HepG2 (cell line): ENCODE results near the gene CPSF4. TPM values are rescaled to one million over a fixed set of nuclear protein-coding genes. Genes with fewer than 3 reads are reported as not detected.
A peak's percentile ranks its signal among the peaks of the same experiment; 100 is the strongest.

ENCODE experiments used
- ATAC-seq: fragments of 200-7000 bp; cut with Tn5 transposase; 3 replicates; pipeline ENCODE4 v1.9.1; 2020; ENCODE audit warnings: mild to moderate bottlenecking, moderate library complexity
- BruUV-seq: library from RNA; stranded (reverse); fragments of 400-500 nt; replicated peaks from 2 replicates; lab custom pipeline; 2021; lab: Mats Ljungman, UMichigan
- CTCF ChIA-PET: fragments of 300-600 bp; formaldehyde crosslinking; extraction: SDS; loops from one replicate; lab custom pipeline; 2021; ENCODE audit warnings: low total read pairs, inconsistent platforms, low intra/inter-chr PET ratio; lab: Yijun Ruan, JAX
- POLR2A ChIA-PET: fragments of 350-600 bp; sonication (Branson Sonifier 250); formaldehyde crosslinking; loops from one replicate; lab custom pipeline; 2020; ENCODE audit warnings: antibody characterized with exemption, inconsistent platforms; lab: Yijun Ruan, JAX
- DNase-seq: peaks from one replicate; pipeline ENCODE4 v3.0.0-alpha.2; 2015; ENCODE audit warnings: low spot score
- FAIRE-seq: peaks from 3 replicates; lab custom pipeline; 2011; peaks lifted over from hg19 to GRCh38; lab: Jason Lieb, UNC
- H2AFZ ChIP-seq: one replicate; pipeline ENCODE4 v1.6.1; 2011; ENCODE audit warnings: low read length, inconsistent platforms
- H3K27ac ChIP-seq: fragments of 300-600 bp; 3 replicates; pipeline ENCODE4 v1.8.0; 2011; ENCODE audit warnings: mixed run types, mild to moderate bottlenecking, mixed read lengths, low read length, inconsistent platforms; ENCODE audit not compliant: insufficient read depth; ENCODE audit errors: extremely low read length
- H3K27me3 ChIP-seq, 2 experiments: fragments of 200-600 bp in 1 of 2; 2 replicates in 1 of 2; 3 replicates in 1 of 2; pipeline versions ENCODE4 v1.6.0 to v1.8.0; 2011; ENCODE audit warnings: low read length in 2 of 2, mild to moderate bottlenecking in 2 of 2, moderate library complexity in 2 of 2, inconsistent platforms in 1 of 2; ENCODE audit not compliant: insufficient read depth in 2 of 2, control insufficient read depth in 1 of 2
- H3K36me3 ChIP-seq, 2 experiments: fragments of 200-600 bp in 1 of 2; replicated peaks in 1 of 2; 2 replicates in 1 of 2; 3 replicates in 1 of 2; pipeline versions ENCODE4 v1.5.1 to v1.8.0; 2011; ENCODE audit warnings: low read length in 2 of 2, inconsistent platforms in 1 of 2; ENCODE audit not compliant: insufficient read depth in 2 of 2, control insufficient read depth in 1 of 2
- H3K4me1 ChIP-seq: 2 replicates; pipeline ENCODE4 v1.5.1; 2012; ENCODE audit warnings: low read length, inconsistent platforms; ENCODE audit not compliant: insufficient read depth
- H3K4me2 ChIP-seq: 2 replicates; pipeline ENCODE4 v1.6.0; 2011; ENCODE audit warnings: low read depth, low read length, inconsistent platforms
- H3K4me3 ChIP-seq, 3 experiments: fragments of 200-600 bp in 1 of 3; sonication (generic), shearing (Covaris generic) in 1 of 3; replicated peaks in 1 of 3; 2 replicates each; pipeline ENCODE4 v1.5.1; 2011 to 2016; ENCODE audit warnings: low read length in 3 of 3, inconsistent platforms in 2 of 3, low read depth in 2 of 3, mild to moderate bottlenecking in 2 of 3, control low read depth in 1 of 3, mixed read lengths in 1 of 3; ENCODE audit not compliant: insufficient read depth in 1 of 3
- H3K79me2 ChIP-seq: one replicate; pipeline ENCODE4 v1.6.1; 2011; ENCODE audit warnings: low read length, inconsistent platforms; ENCODE audit not compliant: insufficient read depth
- H3K9ac ChIP-seq: 2 replicates; pipeline ENCODE4 v1.6.0; 2011; ENCODE audit warnings: mild to moderate bottlenecking, low read depth, low read length, inconsistent platforms; ENCODE audit not compliant: insufficient read depth
- H3K9me3 ChIP-seq: 2 replicates; pipeline ENCODE4 v1.5.1; 2012; ENCODE audit warnings: mild to moderate bottlenecking, low read length
- H4K20me1 ChIP-seq: 2 replicates; pipeline ENCODE4 v1.6.0; 2011; ENCODE audit warnings: inconsistent platforms, mild to moderate bottlenecking, low read length, moderate library complexity; ENCODE audit not compliant: insufficient read depth
- AGO2 ChIP-seq: fragments of 200-400 bp; formaldehyde crosslinking; optimal IDR thresholded peaks from 2 replicates; pipeline ENCODE3; 2017; ENCODE audit warnings: mild to moderate bottlenecking, low read depth, low read length, moderate library complexity
- EP300 ChIP-seq, 3 experiments: sonication (generic) in 1 of 3; formaldehyde crosslinking in 1 of 3; IDR thresholded peaks; 2 replicates each; pipeline versions ENCODE4 v1.5.1 to v1.6.1; 2011 to 2020; ENCODE audit warnings: low read depth in 2 of 3, low read length in 2 of 3, borderline replicate concordance in 1 of 3, improper control_type of control experiment in 1 of 3, mild to moderate bottlenecking in 1 of 3, missing genetic modification reagents in 1 of 3, moderate library complexity in 1 of 3
- NFE2L2 ChIP-seq: fragments of 150-350 bp; IDR thresholded peaks from 2 replicates; pipeline ENCODE4 v1.6.1; 2014; ENCODE audit warnings: low read length
- NONO ChIP-seq, 2 experiments: fragments of 450-650 bp in 1 of 2; sonication (generic) in 1 of 2; formaldehyde crosslinking in 1 of 2; IDR thresholded peaks in 1 of 2; conservative IDR thresholded peaks in 1 of 2; 2 replicates each; pipeline versions ENCODE4 v1.6.1 to v1.8.0; 2017 to 2022; ENCODE audit warnings: mild to moderate bottlenecking in 1 of 2, missing genetic modification reagents in 1 of 2, moderate library complexity in 1 of 2
- POLR2AphosphoS5 ChIP-seq: IDR thresholded peaks from 2 replicates; pipeline ENCODE4 v1.6.1; 2012; ENCODE audit warnings: low read depth, low read length
- RBM22 ChIP-seq: fragments of 200-400 bp; formaldehyde crosslinking; optimal IDR thresholded peaks from 2 replicates; pipeline ENCODE3; 2017; ENCODE audit warnings: mild to moderate bottlenecking, low read length, moderate library complexity
- TCF7L2 ChIP-seq: IDR thresholded peaks from 2 replicates; pipeline ENCODE4 v1.6.1; 2011; ENCODE audit warnings: mild to moderate bottlenecking, low read depth, low read length, moderate library complexity
- WGBS: methylation state at CpG from one replicate; pipeline ENCODE4 v1.1.6; 2017; ENCODE audit warnings: low lambda C conversion rate; 5-methylcytosine and 5-hydroxymethylcytosine counted together
- in situ Hi-C: cut with HindIII; loops from 2 replicates; pipeline ENCODE4 v1.10.0; 2017; ENCODE audit warnings: low pct_unique_long_range_greater_than_20kb; ENCODE audit not compliant: extremely low pct_ligation_motif_present
- intact Hi-C: fragments of 100-400 bp; cut with micrococcal nuclease; formaldehyde crosslinking; loops from one replicate; pipeline ENCODE4 v1.10.0; 2022; ENCODE audit not compliant: unreplicated experiment
- polyA plus RNA-seq, 8 experiments: library from polyadenylated mRNA; depleted of rRNA in 3 of 8; stranded (reverse) in 7 of 8; unstranded in 1 of 8; fragments of >200 nt; fragmentation: Illumina TruSeq in 4 of 8; extraction: Trizol in 4 of 8; gene quantifications; 2 replicates each; pipeline versions ENCODE4 v1.2.1 to v1.2.3, GENCODE V29; 2011 to 2016; ENCODE audit warnings: low read depth in 4 of 8, missing spikeins in 1 of 8, mixed read lengths in 1 of 8; ENCODE audit not compliant: insufficient read depth in 1 of 8
- total RNA-seq, 5 experiments: library from RNA; depleted of rRNA; stranded (reverse); fragments of >200 nt; fragmentation: Illumina TruSeq; extraction: Trizol; gene quantifications; 2 replicates each; pipeline ENCODE4 v1.2.3, GENCODE V29; 2016; ENCODE audit warnings: low read depth in 1 of 5

The CPSF4 gene
- total and polyA plus RNA-seq, 2 of the 13 experiments (the other 11 are each of a cell fraction or from before 2014, with no cell fraction given): 34.1 to 49.6 TPM

- Histone ChIP-seq H2AFZ (no peak overlapping the region), H4K20me1 (no peaks in the 10 kb centered on the region), H3K4me2 (no peak overlapping the region), H3K36me3 (peaks cover 39 to 57% of the 10 kb centered on the region in 2 experiments), H3K4me1 (peaks cover 27% of the 10 kb centered on the region), H3K27me3 (no peaks in the 10 kb centered on the region; a peak in 1 of 5 replicates), H3K27ac (no peak overlapping the region), H3K9ac (0 out of 2 replicates have a peak overlapping the region, but pooled peaks have one; percentile 2), H3K9me3 (no peaks in the 10 kb centered on the region), H3K4me3 (no peak overlapping the region), H3K79me2 (peaks cover 40% of the 10 kb centered on the region)
- intact Hi-C loops: no loop called here
- no peak for FAIRE-seq
- ChIA-PET POLR2A (no interaction called here), CTCF (no interaction called here)
- ATAC-seq: no peak
- no peak for TF ChIP-seq TCF7L2
- 0 out of 2 replicates have a peak, but pooled peaks have one; percentile 19 for TF ChIP-seq POLR2AphosphoS5
- TF ChIP-seq NONO (IDR thresholded peaks at IDR 0.05): no peak
- no peak for TF ChIP-seq NONO (CRISPR knock-in tag; conservative IDR thresholded peaks at IDR 0.05)
- TF ChIP-seq EP300 (IDR thresholded peaks at IDR 0.05; ENCODE audit: low read depth in 2 of 2, low read length in 2 of 2): no peak
- no peak for TF ChIP-seq EP300 (CRISPR knock-in tag; IDR thresholded peaks at IDR 0.05; ENCODE audit: borderline replicate concordance)
- BruUV-seq: no TSS peak
- in situ Hi-C loops: no loop called here
- DNase-seq: no peak
- 100% methylated on average over 4 of the region's 5 CpGs for WGBS
These were observed 35.0 kb upstream of the CPSF4 start for GRCh38 chr7:99403764-99404163.

DNA sequence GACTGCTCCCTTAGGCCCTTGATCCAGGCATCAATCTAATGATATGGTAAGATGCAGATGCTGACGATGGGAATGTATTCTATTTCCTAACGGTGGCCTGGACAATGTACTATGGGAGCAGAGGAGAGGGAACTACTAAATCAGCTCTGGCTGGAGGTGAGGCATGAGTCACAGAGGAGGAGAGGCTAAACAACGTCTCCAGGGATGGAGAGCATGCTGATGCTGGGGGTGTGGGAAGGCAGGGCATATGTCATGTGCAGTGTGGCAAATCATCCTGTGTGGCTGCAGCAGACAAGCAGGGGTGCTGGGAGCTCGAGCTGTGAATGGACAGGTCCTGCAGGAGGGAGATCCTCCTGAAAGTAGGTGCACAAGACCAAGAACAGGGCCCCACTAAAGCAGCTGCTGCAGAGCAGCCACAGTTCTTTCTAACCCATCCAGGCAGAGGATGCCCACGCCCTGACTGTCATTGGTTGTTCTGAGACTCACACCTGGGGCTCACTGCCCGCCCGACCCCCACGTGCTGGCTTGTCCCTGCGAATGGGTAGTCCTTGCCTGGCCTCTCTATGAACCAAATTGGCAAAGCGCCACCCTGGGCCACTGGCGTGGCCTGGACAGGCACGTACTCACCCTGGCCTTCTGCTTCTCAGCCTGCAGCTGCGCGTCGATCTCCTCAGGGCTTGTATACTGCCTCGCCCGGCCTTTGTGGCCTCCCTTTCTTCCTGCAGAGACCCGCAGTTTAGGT, 34.3 kb upstream of the CPSF4 start:
- no peak overlapping the region for H3K4me2 ChIP-seq

More for the DNA sequence above, 34.3 kb upstream of the CPSF4 start:
- Histone ChIP-seq H3K4me3 (no peak overlapping the region), H2AFZ (no peak overlapping the region), H3K9me3 (no peaks in the 10 kb centered on the region), H3K9ac (no peak overlapping the region), H4K20me1 (no peaks in the 10 kb centered on the region), H3K36me3 (peaks cover 35 to 51% of the 10 kb centered on the region in 2 experiments), H3K27ac (no peak overlapping the region), H3K4me1 (peaks cover 27% of the 10 kb centered on the region), H3K27me3 (peaks cover 0 to 4% of the 10 kb centered on the region in 2 experiments; a peak in 2 of 5 replicates), H3K79me2 (peaks cover 46% of the 10 kb centered on the region)
- POLR2A ChIA-PET: no interaction called here
- whole genome bisulfite sequencing: 98% methylated on average over 14 of the region's 18 CpGs
- no peak for DNase-seq
- in situ Hi-C loops (no loop called here), intact Hi-C loops (no loop called here)
- CTCF ChIA-PET: no interaction called here
- FAIRE-seq: no peak
- no TSS peak for BruUV-seq
- ATAC-seq: no peak
- TF ChIP-seq AGO2 (peak; percentile 49), NFE2L2 (no peak), RBM22 (peak; percentile 54)
